D721Med (cell line): ENCODE measurements around the gene MS4A4E.

Experiments
- DNase-seq: peaks from one replicate; pipeline ENCODE4 v3.0.0; 2011; ENCODE audit warnings: low spot score; ENCODE audit not compliant: insufficient read length
- FAIRE-seq: peaks from 2 replicates; lab custom pipeline; 2011; peaks lifted over from hg19 to GRCh38; lab: Jason Lieb, UNC
- CTCF ChIP-seq: IDR thresholded peaks from 2 replicates; pipeline ENCODE4 v1.5.1; 2012; ENCODE audit warnings: mild to moderate bottlenecking, control low read depth; ENCODE audit not compliant: insufficient read depth; ENCODE audit errors: missing control alignments

MS4A4E gene

GRCh38 chr11:60221692-60222091 lies 21.2 kb downstream of the MS4A4E start:
- no peak for FAIRE-seq

GRCh38 chr11:60221181-60221580 lies 21.8 kb downstream of the MS4A4E start:
- no peak for FAIRE-seq
- no peak for DNase-seq
- TF ChIP-seq CTCF: no peak

More at GRCh38 chr11:60221692-60222091, 21.2 kb downstream of the MS4A4E start:
- no peak for DNase-seq
- no peak for TF ChIP-seq CTCF

- FAIRE-seq (no peak), DNase-seq (no peak)
Measured at GRCh38 chr11:60214386-60214785, 28.6 kb downstream of the MS4A4E start.

GRCh38 chr11:60211206-60211605 lies 31.7 kb downstream of the MS4A4E start:
- DNase-seq: no peak
- no peak for TF ChIP-seq CTCF
- no peak for FAIRE-seq

More at GRCh38 chr11:60214386-60214785, 28.6 kb downstream of the MS4A4E start:
- TF ChIP-seq CTCF: no peak

GRCh38 chr11:60209977-60210376 lies 33.0 kb downstream of the MS4A4E start:
- DNase-seq (no peak), FAIRE-seq (no peak)
- TF ChIP-seq CTCF: no peak

GRCh38 chr11:60208951-60209350 lies 34.0 kb downstream of the MS4A4E start:
- DNase-seq: no peak
- no peak for FAIRE-seq
- no peak for TF ChIP-seq CTCF

- DNase-seq (no peak), FAIRE-seq (no peak)
- no peak for TF ChIP-seq CTCF
Measured at GRCh38 chr11:60208146-60208895, 34.6 kb downstream of the MS4A4E start.
